ENCODE data around the gene BIRC6.

- TF ChIP-seq CTCF (IDR thresholded peaks at IDR 0.05; ENCODE audit: low read depth, low read length, poor library complexity, severe bottlenecking), result no peak
- no peak for TF ChIP-seq EZH2phosphoT487 (IDR thresholded peaks at IDR 0.05; ENCODE audit: borderline replicate concordance, low read length)
Observed at GRCh38 chr2:32504877-32505478, 148.2 kb downstream of the BIRC6 start.
